GM23338 (cell line): ENCODE data around the gene MARVELD3.

Experiments used
- CREB1 ChIP-seq: fragments of 250-450 bp; sonication (Bioruptor Pico); IDR thresholded peaks from 2 replicates; pipeline ENCODE4 v1.5.0; 2020; ENCODE audit warnings: low read depth, mild to moderate bottlenecking, moderate library complexity
- EZH2 ChIP-seq: fragments of 200-600 bp; sonication (generic); IDR thresholded peaks from one replicate; pipeline ENCODE4 v1.8.0; 2017; ENCODE audit warnings: antibody characterized with exemption, mild to moderate bottlenecking, low read depth; ENCODE audit not compliant: unreplicated experiment
- EZH2phosphoT487 ChIP-seq: fragments of 200-600 bp; sonication (generic); IDR thresholded peaks from one replicate; pipeline ENCODE4 v1.8.1; 2018; ENCODE audit warnings: antibody characterized with exemption; ENCODE audit not compliant: unreplicated experiment
- JUNB ChIP-seq: IDR thresholded peaks from one replicate; pipeline ENCODE4 v1.6.1; 2016; ENCODE audit warnings: antibody characterized with exemption; ENCODE audit not compliant: unreplicated experiment
- NANOG ChIP-seq: IDR thresholded peaks from 2 replicates; pipeline ENCODE4 v1.6.1; 2016; ENCODE audit warnings: antibody characterized with exemption, borderline replicate concordance
- POLR2AphosphoS5 ChIP-seq: IDR thresholded peaks from 2 replicates; pipeline ENCODE4 v1.6.1; 2016; ENCODE audit warnings: antibody characterized with exemption, low read depth
- STAT1 ChIP-seq: IDR thresholded peaks from one replicate; pipeline ENCODE4 v1.6.1; 2016; ENCODE audit warnings: antibody characterized with exemption; ENCODE audit not compliant: unreplicated experiment
- ZNF114 ChIP-seq: fragments of 250-450 bp; sonication (Bioruptor Pico); IDR thresholded peaks from 2 replicates; pipeline ENCODE4 v1.5.0; 2020; ENCODE audit warnings: mild to moderate bottlenecking, moderate library complexity
- ZNF331 ChIP-seq: fragments of 250-450 bp; sonication (Bioruptor Pico); IDR thresholded peaks from 2 replicates; pipeline ENCODE4 v1.5.0; 2020; ENCODE audit warnings: low read depth, mild to moderate bottlenecking, moderate library complexity
- TF ChIP-seq, protein P1 (sequence below), 2 experiments: fragments of 200-600 bp in 1 of 2; sonication (generic) in 1 of 2; conservative IDR thresholded peaks; 2 replicates each; pipeline versions ENCODE4 v1.5.1 to v1.6.1; 2016 to 2017; ENCODE audit warnings: antibody characterized with exemption in 2 of 2, low read depth in 2 of 2, mild to moderate bottlenecking in 2 of 2, moderate library complexity in 1 of 2
- TF ChIP-seq, protein P2 (sequence below): IDR thresholded peaks from one replicate; pipeline ENCODE4 v1.6.1; 2018; ENCODE audit warnings: antibody characterized with exemption; ENCODE audit not compliant: unreplicated experiment
- TF ChIP-seq, protein P3 (sequence below): IDR thresholded peaks from 2 replicates; pipeline ENCODE4 v1.6.1; 2016; ENCODE audit warnings: antibody characterized with exemption
- TF ChIP-seq, protein P4 (sequence below): fragments of 250-450 bp; sonication (Bioruptor Pico); IDR thresholded peaks from 2 replicates; pipeline ENCODE4 v1.5.0; 2020; ENCODE audit warnings: mild to moderate bottlenecking, moderate library complexity

GRCh38 chr16:71673582-71673973 is 47.6 kb downstream of the MARVELD3 start:
- TF ChIP-seq, protein P1, sequence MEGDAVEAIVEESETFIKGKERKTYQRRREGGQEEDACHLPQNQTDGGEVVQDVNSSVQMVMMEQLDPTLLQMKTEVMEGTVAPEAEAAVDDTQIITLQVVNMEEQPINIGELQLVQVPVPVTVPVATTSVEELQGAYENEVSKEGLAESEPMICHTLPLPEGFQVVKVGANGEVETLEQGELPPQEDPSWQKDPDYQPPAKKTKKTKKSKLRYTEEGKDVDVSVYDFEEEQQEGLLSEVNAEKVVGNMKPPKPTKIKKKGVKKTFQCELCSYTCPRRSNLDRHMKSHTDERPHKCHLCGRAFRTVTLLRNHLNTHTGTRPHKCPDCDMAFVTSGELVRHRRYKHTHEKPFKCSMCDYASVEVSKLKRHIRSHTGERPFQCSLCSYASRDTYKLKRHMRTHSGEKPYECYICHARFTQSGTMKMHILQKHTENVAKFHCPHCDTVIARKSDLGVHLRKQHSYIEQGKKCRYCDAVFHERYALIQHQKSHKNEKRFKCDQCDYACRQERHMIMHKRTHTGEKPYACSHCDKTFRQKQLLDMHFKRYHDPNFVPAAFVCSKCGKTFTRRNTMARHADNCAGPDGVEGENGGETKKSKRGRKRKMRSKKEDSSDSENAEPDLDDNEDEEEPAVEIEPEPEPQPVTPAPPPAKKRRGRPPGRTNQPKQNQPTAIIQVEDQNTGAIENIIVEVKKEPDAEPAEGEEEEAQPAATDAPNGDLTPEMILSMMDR (conservative IDR thresholded peaks at IDR 0.05; ENCODE audit: low read depth in 2 of 2) = no peak
- TF ChIP-seq CREB1 (CRISPR knock-in tag) (no peak), POLR2AphosphoS5 (no peak), EZH2 (no peak), NANOG (no peak), EZH2phosphoT487 (no peak), JUNB (no peak), ZNF114 (CRISPR knock-in tag) (no peak), STAT1 (no peak), ZNF331 (CRISPR knock-in tag) (no peak)
- TF ChIP-seq, protein P2, sequence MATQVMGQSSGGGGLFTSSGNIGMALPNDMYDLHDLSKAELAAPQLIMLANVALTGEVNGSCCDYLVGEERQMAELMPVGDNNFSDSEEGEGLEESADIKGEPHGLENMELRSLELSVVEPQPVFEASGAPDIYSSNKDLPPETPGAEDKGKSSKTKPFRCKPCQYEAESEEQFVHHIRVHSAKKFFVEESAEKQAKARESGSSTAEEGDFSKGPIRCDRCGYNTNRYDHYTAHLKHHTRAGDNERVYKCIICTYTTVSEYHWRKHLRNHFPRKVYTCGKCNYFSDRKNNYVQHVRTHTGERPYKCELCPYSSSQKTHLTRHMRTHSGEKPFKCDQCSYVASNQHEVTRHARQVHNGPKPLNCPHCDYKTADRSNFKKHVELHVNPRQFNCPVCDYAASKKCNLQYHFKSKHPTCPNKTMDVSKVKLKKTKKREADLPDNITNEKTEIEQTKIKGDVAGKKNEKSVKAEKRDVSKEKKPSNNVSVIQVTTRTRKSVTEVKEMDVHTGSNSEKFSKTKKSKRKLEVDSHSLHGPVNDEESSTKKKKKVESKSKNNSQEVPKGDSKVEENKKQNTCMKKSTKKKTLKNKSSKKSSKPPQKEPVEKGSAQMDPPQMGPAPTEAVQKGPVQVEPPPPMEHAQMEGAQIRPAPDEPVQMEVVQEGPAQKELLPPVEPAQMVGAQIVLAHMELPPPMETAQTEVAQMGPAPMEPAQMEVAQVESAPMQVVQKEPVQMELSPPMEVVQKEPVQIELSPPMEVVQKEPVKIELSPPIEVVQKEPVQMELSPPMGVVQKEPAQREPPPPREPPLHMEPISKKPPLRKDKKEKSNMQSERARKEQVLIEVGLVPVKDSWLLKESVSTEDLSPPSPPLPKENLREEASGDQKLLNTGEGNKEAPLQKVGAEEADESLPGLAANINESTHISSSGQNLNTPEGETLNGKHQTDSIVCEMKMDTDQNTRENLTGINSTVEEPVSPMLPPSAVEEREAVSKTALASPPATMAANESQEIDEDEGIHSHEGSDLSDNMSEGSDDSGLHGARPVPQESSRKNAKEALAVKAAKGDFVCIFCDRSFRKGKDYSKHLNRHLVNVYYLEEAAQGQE = no peak
- TF ChIP-seq, protein P3, sequence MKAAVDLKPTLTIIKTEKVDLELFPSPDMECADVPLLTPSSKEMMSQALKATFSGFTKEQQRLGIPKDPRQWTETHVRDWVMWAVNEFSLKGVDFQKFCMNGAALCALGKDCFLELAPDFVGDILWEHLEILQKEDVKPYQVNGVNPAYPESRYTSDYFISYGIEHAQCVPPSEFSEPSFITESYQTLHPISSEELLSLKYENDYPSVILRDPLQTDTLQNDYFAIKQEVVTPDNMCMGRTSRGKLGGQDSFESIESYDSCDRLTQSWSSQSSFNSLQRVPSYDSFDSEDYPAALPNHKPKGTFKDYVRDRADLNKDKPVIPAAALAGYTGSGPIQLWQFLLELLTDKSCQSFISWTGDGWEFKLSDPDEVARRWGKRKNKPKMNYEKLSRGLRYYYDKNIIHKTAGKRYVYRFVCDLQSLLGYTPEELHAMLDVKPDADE = no peak
- TF ChIP-seq, protein P4, sequence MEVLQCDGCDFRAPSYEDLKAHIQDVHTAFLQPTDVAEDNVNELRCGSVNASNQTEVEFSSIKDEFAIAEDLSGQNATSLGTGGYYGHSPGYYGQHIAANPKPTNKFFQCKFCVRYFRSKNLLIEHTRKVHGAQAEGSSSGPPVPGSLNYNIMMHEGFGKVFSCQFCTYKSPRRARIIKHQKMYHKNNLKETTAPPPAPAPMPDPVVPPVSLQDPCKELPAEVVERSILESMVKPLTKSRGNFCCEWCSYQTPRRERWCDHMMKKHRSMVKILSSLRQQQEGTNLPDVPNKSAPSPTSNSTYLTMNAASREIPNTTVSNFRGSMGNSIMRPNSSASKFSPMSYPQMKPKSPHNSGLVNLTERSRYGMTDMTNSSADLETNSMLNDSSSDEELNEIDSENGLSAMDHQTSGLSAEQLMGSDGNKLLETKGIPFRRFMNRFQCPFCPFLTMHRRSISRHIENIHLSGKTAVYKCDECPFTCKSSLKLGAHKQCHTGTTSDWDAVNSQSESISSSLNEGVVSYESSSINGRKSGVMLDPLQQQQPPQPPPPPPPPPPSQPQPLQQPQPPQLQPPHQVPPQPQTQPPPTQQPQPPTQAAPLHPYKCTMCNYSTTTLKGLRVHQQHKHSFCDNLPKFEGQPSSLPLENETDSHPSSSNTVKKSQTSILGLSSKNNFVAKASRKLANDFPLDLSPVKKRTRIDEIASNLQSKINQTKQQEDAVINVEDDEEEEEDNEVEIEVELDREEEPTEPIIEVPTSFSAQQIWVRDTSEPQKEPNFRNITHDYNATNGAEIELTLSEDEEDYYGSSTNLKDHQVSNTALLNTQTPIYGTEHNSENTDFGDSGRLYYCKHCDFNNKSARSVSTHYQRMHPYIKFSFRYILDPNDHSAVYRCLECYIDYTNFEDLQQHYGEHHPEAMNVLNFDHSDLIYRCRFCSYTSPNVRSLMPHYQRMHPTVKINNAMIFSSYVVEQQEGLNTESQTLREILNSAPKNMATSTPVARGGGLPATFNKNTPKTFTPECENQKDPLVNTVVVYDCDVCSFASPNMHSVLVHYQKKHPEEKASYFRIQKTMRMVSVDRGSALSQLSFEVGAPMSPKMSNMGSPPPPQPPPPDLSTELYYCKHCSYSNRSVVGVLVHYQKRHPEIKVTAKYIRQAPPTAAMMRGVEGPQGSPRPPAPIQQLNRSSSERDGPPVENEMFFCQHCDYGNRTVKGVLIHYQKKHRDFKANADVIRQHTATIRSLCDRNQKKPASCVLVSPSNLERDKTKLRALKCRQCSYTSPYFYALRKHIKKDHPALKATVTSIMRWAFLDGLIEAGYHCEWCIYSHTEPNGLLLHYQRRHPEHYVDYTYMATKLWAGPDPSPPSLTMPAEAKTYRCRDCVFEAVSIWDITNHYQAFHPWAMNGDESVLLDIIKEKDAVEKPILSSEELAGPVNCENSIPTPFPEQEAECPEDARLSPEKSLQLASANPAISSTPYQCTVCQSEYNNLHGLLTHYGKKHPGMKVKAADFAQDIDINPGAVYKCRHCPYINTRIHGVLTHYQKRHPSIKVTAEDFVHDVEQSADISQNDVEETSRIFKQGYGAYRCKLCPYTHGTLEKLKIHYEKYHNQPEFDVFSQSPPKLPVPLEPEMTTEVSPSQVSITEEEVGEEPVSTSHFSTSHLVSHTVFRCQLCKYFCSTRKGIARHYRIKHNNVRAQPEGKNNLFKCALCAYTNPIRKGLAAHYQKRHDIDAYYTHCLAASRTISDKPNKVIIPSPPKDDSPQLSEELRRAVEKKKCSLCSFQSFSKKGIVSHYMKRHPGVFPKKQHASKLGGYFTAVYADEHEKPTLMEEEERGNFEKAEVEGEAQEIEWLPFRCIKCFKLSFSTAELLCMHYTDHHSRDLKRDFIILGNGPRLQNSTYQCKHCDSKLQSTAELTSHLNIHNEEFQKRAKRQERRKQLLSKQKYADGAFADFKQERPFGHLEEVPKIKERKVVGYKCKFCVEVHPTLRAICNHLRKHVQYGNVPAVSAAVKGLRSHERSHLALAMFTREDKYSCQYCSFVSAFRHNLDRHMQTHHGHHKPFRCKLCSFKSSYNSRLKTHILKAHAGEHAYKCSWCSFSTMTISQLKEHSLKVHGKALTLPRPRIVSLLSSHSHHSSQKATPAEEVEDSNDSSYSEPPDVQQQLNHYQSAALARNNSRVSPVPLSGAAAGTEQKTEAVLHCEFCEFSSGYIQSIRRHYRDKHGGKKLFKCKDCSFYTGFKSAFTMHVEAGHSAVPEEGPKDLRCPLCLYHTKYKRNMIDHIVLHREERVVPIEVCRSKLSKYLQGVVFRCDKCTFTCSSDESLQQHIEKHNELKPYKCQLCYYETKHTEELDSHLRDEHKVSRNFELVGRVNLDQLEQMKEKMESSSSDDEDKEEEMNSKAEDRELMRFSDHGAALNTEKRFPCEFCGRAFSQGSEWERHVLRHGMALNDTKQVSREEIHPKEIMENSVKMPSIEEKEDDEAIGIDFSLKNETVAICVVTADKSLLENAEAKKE (CRISPR knock-in tag) = no peak
